Measurements from ENCODE around the gene CCDC74B.
"Not testable (repeated sequence)": the region's sequence is repeated elsewhere in the genome, so short reads cannot be mapped to it uniquely, and the experiment has no call there.

- not testable (repeated sequence) for TF ChIP-seq POLR2A, CTCF (IDR thresholded peaks at IDR 0.05)
Observed at GRCh38 chr2:130138326-130138725, 6.6 kb downstream of the CCDC74B start.
